ENCODE results near the gene EPB41L2. TPM values are rescaled to one million over a fixed set of nuclear protein-coding genes. Genes with fewer than 3 reads are reported as not detected.
"Not testable (repeated sequence)": the region's sequence is repeated elsewhere in the genome, so short reads cannot be mapped to it uniquely, and the experiment has no call there.

Gene EPB41L2
- total RNA-seq, 4 donors from 2014 or later, result 58.8 to 105 (median 81.3) TPM

- no peak for DNase-seq
- H3K4me1 ChIP-seq, result no peaks in the 10 kb centered on the region
- WGBS, 2 donors, result 90 to 92% methylated on average over 10 of the region's 10 CpGs
- intact Hi-C loops (cut with DNase I), result no loop called here
- H3K4me3 ChIP-seq (replicated peaks in 1 of 3), result no peak overlapping the region
- H3K27me3 ChIP-seq, result no peaks in the 10 kb centered on the region
- no peaks in the 10 kb centered on the region for H3K36me3 ChIP-seq
- TF ChIP-seq CTCF (IDR thresholded peaks at IDR 0.05) (no peak), POLR2A (IDR thresholded peaks at IDR 0.05) (no peak)
- H3K9me3 ChIP-seq, result no peaks in the 10 kb centered on the region
- no peak overlapping the region for H3K27ac ChIP-seq
Measured at GRCh38 chr6:130994319-130995097, 68.5 kb downstream of the EPB41L2 start.

- WGBS, 2 donors, result 88 to 89% methylated on average over 11 of the region's 11 CpGs
- no peaks in the 10 kb centered on the region for H3K4me1 ChIP-seq
- intact Hi-C loops (cut with DNase I), result no loop called here
Measured at GRCh38 chr6:130993292-130993765, 69.7 kb downstream of the EPB41L2 start.

GRCh38 chr6:130991422-130992137 is 71.5 kb downstream of the EPB41L2 start:
- 71 to 77% methylated on average over 6 of the region's 6 CpGs for WGBS, 2 donors
- TF ChIP-seq CTCF (IDR thresholded peaks at IDR 0.05) (no peak), POLR2A (IDR thresholded peaks at IDR 0.05) (no peak)
- H3K27ac ChIP-seq, result no peak overlapping the region
- intact Hi-C loops (cut with DNase I), result no loop called here
- no peaks in the 10 kb centered on the region for H3K4me1 ChIP-seq
- no peak for DNase-seq
- H3K36me3 ChIP-seq, result no peaks in the 10 kb centered on the region
- H3K27me3 ChIP-seq, result no peaks in the 10 kb centered on the region
- no peaks in the 10 kb centered on the region for H3K9me3 ChIP-seq
- H3K4me3 ChIP-seq (replicated peaks in 1 of 3), result no peak overlapping the region

More at GRCh38 chr6:130993292-130993765, 69.7 kb downstream of the EPB41L2 start:
- Histone ChIP-seq H3K27ac (no peak overlapping the region), H3K36me3 (no peaks in the 10 kb centered on the region), H3K27me3 (no peaks in the 10 kb centered on the region), H3K4me3 (replicated peaks in 1 of 3) (no peak overlapping the region), H3K9me3 (no peaks in the 10 kb centered on the region)
- no peak for DNase-seq
- no peak for TF ChIP-seq POLR2A (IDR thresholded peaks at IDR 0.05)

DNA sequence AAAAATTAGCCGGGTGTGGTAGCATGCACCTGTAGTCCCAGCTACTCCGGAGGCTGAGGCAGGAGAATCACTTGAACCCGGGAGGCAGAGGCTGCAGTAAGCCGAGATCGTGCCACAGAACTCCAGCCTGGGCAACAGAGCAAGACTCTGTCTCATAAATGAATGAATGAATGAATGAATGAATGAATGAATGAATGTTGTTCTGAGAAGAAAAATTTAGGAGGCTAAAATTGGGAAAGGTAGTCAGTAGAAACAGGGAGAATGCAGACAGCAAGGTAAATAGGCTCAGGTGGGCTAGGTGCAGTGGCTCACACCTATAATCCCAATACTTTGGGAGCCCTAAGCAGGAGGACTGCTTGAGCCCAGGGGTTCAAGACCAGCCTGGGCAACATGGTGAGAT is 75.5 kb downstream of the EPB41L2 start:
- H3K4me3 ChIP-seq (replicated peaks in 1 of 3); H3K9me3 ChIP-seq; H3K36me3 ChIP-seq; H3K27ac ChIP-seq; DNase-seq; H3K4me1 ChIP-seq; H3K27me3 ChIP-seq; intact Hi-C loops (cut with DNase I): not testable (repeated sequence)
- 99% methylated on average over 5 of the region's 5 CpGs for WGBS, 2 donors

DNA sequence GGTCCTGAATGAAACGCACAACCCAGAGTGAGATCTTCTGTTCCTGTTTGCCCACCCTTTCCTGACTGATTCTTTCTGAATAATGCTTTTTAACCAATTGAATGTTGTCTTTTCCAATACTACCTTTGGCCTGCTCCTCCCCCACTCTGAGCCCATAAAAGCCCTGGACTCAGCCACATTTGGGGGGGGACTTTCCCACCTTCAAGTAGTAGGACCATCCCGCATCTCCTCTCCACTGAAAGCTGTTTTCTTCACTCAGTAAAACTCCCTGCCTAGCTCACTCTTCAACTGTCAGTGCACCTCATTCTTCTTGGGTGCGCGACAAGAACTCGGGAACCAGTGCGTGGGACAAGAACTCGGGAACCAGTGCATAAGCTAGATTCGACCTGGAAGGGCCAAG is 77.9 kb downstream of the EPB41L2 start:
- no peak for TF ChIP-seq POLR2A (IDR thresholded peaks at IDR 0.05)
- no peak for TF ChIP-seq CTCF (IDR thresholded peaks at IDR 0.05)
- WGBS, 2 donors, result 98 to 99% methylated on average over 8 of the region's 8 CpGs
- no peaks in the 10 kb centered on the region for H3K27me3 ChIP-seq
- H3K4me1 ChIP-seq, result no peaks in the 10 kb centered on the region
- H3K9me3 ChIP-seq, result no peaks in the 10 kb centered on the region
- intact Hi-C loops (cut with DNase I), result no loop called here
- no peaks in the 10 kb centered on the region for H3K36me3 ChIP-seq
- H3K4me3 ChIP-seq (replicated peaks in 1 of 3), result no peak overlapping the region
- no peak for DNase-seq
- no peak overlapping the region for H3K27ac ChIP-seq

DNA sequence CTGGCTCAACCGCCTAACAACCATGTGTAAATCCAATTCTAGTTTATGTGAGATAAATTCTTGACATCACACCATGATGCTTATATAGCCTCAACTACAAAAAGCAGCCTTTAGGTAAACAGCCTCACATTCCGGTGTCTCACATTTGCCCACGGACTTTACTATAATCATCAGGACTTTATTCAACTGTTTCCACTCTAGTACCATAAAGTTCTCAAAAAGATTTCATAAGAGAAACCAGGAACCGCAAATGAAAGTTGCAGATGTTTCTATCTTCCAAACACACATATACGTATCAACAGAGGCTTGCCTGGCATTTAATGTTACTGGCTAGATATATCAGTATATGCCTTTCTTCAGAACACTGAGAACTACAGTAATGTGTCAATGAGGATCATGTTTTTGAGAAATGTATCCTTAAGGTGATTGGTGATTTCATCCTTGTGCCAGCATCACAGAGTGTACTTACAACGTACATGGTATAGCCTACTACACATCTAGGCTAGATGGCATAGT is 80.0 kb downstream of the EPB41L2 start:
- Histone ChIP-seq H3K36me3 (no peaks in the 10 kb centered on the region), H3K4me3 (replicated peaks in 1 of 3) (no peak overlapping the region), H3K4me1 (peaks cover 4% of the 10 kb centered on the region in 2 donors), H3K27ac (no peak overlapping the region), H3K9me3 (no peaks in the 10 kb centered on the region), H3K27me3 (no peaks in the 10 kb centered on the region)
- DNase-seq, result no peak
- WGBS, 2 donors, result 90 to 92% methylated on average over 6 of the region's 6 CpGs
- intact Hi-C loops (cut with DNase I), result no loop called here
- TF ChIP-seq CTCF (IDR thresholded peaks at IDR 0.05) (no peak), POLR2A (IDR thresholded peaks at IDR 0.05) (no peak)
